ENCODE results near the gene FUS.
"Not testable (repeated sequence)": the region's sequence is repeated elsewhere in the genome, so short reads cannot be mapped to it uniquely, and the experiment has no call there.

Gene FUS

DNA sequence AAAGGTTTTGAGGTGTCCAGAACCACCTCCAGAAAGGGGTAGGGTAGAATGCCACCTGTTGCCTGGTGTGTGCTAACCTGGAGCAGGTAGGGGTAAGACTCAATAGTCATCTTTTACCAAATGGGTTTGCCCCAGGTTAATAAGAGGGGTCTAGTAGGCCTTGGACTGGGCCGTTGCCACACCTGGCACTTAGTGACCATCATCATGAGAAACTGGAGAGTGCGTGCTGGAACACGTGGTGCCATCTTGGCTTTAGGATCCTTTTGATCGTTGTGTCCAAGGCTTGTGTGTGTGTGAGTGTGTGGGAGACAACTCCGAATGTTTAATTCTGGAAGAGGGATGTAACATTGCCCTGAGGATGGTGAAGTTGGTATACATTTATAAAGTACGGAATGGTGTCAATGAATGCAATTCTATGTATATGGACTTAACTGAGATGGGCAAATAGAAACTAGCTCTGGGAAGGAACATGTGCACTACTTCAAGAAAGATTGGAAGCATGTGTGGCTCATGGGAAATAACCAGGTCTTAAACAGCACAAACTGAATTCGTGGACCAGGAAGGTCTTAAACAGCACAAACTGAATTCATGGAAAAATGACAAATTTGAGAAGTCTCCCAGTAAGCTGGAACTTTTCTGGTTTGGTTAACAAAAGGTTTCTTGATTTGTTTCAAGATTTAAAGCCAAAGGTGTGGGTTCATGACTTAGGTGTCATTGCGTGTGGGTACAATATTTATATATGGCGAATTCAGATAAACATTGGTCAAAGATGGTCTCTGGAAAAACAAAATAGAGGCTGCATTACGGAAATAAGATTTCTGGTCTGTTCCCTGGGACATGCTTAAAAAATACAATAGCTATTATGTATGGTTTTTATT is 7.2 kb downstream of the FUS start:
- no peak for DNase-seq (ENCODE audit: low read depth)

DNA sequence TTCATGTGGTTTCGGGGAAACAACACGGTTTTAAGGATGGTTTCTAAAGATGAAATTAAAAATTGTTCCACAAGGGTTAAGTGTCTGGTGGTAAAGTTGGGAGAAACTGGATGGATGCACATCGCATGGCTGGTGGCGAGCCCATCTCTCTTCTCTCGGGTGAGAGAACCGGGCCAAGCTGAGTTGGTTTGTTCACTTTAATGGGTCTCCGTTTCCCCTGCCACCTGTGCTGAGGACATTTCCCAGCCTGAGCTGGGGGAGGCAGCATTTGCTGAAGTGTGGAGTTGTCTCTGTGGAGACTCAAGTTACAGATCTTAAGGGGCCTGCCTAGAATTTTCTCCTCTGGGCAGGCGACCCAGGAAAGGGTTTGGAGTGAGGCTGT is 7.9 kb downstream of the FUS start:
- DNase-seq (ENCODE audit: low read depth) = no peak

DNA sequence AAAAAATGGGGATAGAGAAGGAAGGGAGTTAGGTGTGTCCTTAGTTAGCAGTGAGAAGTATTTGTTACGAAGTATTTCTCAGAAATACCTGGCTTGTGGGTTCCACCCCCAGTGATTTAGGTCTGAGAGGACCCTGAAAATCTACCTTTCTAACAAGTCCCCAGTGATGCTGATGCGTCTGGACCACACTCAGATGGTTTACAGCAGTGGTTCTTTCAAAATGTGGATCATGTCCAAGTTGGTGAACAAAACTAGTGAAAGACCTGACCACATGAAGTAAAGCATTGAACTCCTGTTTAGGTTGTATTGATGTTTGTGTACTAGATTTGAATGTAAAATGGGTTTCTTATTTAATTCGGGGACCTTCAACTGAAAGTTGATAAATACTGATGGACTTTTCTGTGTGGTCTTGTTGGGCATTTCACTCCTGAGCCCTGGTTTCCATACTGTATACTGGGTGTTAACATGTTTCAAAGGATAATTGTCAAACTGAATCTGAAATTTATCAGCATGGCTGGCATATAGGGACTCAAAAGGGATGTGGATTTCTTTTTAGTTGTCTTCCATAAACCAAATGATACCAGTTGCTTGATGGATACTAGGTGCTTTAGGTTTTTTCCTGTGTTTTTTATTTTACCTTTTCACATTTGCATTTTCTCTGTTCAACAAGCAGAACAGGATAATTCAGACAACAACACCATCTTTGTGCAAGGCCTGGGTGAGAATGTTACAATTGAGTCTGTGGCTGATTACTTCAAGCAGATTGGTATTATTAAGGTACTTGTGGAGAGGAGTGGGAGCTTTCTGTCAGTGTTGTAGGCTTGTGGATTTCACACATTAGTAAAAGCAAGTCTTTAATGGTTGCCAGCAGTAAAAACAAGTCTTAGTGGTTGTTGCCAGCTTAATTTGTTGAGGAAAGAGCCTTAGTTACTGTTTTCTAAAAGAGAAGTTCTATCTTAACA is 8.8 kb downstream of the FUS start:
- DNase-seq (ENCODE audit: low read depth) = no peak

GRCh38 chr16:31189412-31189778 is 9.5 kb downstream of the FUS start:
- DNase-seq (ENCODE audit: low read depth) = no peak

GRCh38 chr16:31190061-31190460 is 10.1 kb downstream of the FUS start:
- DNase-seq (ENCODE audit: low read depth) = no peak

GRCh38 chr16:31190818-31191444 is 11.0 kb downstream of the FUS start:
- no peak for DNase-seq (ENCODE audit: low read depth)

GRCh38 chr16:31191697-31192428 is 11.9 kb downstream of the FUS start:
- DNase-seq (ENCODE audit: low read depth) = no peak

- no peak for DNase-seq (ENCODE audit: low read depth)
Measured at GRCh38 chr16:31192856-31193642, 13.1 kb downstream of the FUS start.

GRCh38 chr16:31193874-31194273 is 13.9 kb downstream of the FUS start:
- no peak for DNase-seq (ENCODE audit: low read depth)

- DNase-seq (ENCODE audit: low read depth) = no peak
Measured at GRCh38 chr16:31194898-31195297, 15.0 kb downstream of the FUS start.

- not testable (repeated sequence) for DNase-seq (ENCODE audit: low read depth)
Measured at GRCh38 chr16:31195861-31196260, 15.9 kb downstream of the FUS start.

DNA sequence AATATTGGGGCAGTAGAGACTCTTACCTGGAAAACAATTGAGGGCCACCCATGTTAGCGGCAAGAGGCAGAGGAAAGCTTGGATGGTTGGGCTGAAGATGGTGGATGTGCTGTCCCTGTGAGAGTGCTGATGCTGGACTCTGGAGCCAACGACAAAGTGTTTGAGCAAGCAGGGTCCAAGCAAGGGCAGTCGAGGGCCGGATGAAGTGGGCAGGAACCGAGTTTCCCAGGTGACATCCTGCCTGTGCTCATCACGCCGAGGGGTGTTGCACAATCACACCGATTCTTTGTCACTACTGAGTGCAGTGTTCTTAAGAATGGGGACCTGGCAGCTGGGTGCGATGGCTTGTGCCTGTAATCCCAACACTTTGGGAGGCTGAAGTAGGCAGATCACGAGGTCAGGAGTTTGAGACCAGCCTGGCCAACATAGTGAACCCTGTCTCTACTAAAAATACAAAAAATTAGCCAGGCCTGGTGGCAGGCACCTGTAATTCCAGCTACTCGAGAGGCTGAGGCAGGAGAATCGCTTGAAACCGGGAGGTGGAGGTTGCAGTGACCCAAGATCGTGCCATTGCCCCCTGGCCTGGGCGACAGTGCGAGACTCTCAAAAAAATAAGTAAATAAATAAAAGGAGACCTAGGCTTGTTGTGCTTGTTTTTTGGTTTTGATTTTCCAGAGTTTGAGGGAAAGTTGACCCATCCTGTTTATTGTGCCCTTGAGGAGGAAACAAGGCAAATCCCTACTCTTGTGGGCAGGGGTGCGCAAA is 16.6 kb downstream of the FUS start:
- DNase-seq (ENCODE audit: low read depth) = no peak

GRCh38 chr16:31198207-31198882 is 18.4 kb downstream of the FUS start:
- no peak for DNase-seq (ENCODE audit: low read depth)

DNA sequence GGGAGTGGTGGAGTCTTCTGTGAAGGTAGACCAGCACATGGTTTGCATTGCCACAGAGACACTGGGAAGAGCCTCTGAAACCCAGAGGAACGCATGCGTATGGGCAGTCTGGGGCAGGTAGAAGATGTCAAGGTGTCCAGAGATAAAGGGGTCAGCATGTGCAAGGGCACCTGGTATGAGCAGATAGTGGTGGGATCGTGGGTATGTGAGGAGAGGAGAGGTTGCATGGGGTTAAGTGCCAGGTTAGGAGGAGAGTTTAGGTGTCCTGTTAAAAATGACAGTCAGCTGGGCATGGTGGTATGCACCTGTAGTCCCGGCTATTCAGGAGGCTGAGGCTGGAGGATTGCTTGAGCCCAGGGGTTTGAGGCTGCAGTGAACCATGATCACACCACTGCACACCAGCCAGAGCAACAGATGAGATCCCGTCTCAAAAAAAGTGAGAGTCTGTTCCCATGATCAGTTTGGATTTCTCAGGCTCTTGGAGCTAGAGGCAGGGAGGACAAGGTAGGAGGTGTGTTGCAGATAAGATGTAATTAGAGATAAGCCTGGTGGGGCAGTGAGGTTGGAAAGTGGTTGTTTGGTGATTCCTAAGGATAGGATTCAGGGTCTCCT is 19.6 kb downstream of the FUS start:
- no peak for DNase-seq (ENCODE audit: low read depth)

- not testable (repeated sequence) for DNase-seq (ENCODE audit: low read depth)
Measured at GRCh38 chr16:31200111-31200510, 20.2 kb downstream of the FUS start.

- DNase-seq (ENCODE audit: low read depth) = no peak
Measured at GRCh38 chr16:31200821-31201568, 21.1 kb downstream of the FUS start.

- DNase-seq (ENCODE audit: low read depth) = no peak
Measured at GRCh38 chr16:31201582-31202413, 21.9 kb downstream of the FUS start.

Data from activated gamma-delta T cell treated with anti-CD3 and anti-CD28 coated beads, Interleukin-2, amount 50 U/mL, for 16 hours (primary cell).